Neutrophil (primary cell): ENCODE results near the gene CDH20.

ENCODE experiments used
- H3K27ac ChIP-seq: fragments of 200-600 bp; sonication (generic); 2 replicates; pipeline ENCODE4 v1.5.1; 2016; ENCODE audit warnings: mild to moderate bottlenecking, moderate library complexity
- H3K27me3 ChIP-seq: fragments of 200-600 bp; sonication (generic); 2 replicates; pipeline ENCODE4 v1.6.0; 2016; ENCODE audit warnings: mild to moderate bottlenecking
- H3K36me3 ChIP-seq: fragments of 200-600 bp; sonication (generic); 2 replicates; pipeline ENCODE4 v1.5.1; 2017
- H3K4me1 ChIP-seq, 2 experiments: fragments of 200-600 bp in 1 of 2; sonication (generic) in 1 of 2; 1 replicate in 1 of 2; 2 replicates in 1 of 2; pipeline versions ENCODE4 v1.5.1 to v1.6.1; 2013 to 2016; ENCODE audit warnings: low read depth in 1 of 2, low read length in 1 of 2, mild to moderate bottlenecking in 1 of 2, moderate library complexity in 1 of 2; ENCODE audit not compliant: control insufficient read depth in 1 of 2, insufficient read depth in 1 of 2
- H3K4me3 ChIP-seq, 2 experiments: fragments of 200-600 bp in 1 of 2; sonication (generic) in 1 of 2; 1 replicate in 1 of 2; 2 replicates in 1 of 2; pipeline ENCODE4 v1.5.1; 2013 to 2016; ENCODE audit warnings: low read depth in 1 of 2, low read length in 1 of 2, mild to moderate bottlenecking in 1 of 2, moderate library complexity in 1 of 2
- H3K9me3 ChIP-seq: fragments of 200-600 bp; sonication (generic); 2 replicates; pipeline ENCODE4 v1.5.1; 2016
- TF ChIP-seq, protein P1 (sequence below): fragments of 200-600 bp; sonication (generic); IDR thresholded peaks from 2 replicates; pipeline ENCODE4 v1.5.1; 2016; ENCODE audit warnings: antibody characterized with exemption

Gene CDH20

GRCh38 chr18:61435064-61435652, 101.9 kb downstream of the CDH20 start:
- TF ChIP-seq, protein P1, sequence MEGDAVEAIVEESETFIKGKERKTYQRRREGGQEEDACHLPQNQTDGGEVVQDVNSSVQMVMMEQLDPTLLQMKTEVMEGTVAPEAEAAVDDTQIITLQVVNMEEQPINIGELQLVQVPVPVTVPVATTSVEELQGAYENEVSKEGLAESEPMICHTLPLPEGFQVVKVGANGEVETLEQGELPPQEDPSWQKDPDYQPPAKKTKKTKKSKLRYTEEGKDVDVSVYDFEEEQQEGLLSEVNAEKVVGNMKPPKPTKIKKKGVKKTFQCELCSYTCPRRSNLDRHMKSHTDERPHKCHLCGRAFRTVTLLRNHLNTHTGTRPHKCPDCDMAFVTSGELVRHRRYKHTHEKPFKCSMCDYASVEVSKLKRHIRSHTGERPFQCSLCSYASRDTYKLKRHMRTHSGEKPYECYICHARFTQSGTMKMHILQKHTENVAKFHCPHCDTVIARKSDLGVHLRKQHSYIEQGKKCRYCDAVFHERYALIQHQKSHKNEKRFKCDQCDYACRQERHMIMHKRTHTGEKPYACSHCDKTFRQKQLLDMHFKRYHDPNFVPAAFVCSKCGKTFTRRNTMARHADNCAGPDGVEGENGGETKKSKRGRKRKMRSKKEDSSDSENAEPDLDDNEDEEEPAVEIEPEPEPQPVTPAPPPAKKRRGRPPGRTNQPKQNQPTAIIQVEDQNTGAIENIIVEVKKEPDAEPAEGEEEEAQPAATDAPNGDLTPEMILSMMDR, result no peak
- Histone ChIP-seq H3K9me3 (no peaks in the 10 kb centered on the region), H3K36me3 (no peaks in the 10 kb centered on the region), H3K4me1 (no peaks in the 10 kb centered on the region), H3K4me3 (no peak overlapping the region), H3K27me3 (no peaks in the 10 kb centered on the region), H3K27ac (no peak overlapping the region)

DNA sequence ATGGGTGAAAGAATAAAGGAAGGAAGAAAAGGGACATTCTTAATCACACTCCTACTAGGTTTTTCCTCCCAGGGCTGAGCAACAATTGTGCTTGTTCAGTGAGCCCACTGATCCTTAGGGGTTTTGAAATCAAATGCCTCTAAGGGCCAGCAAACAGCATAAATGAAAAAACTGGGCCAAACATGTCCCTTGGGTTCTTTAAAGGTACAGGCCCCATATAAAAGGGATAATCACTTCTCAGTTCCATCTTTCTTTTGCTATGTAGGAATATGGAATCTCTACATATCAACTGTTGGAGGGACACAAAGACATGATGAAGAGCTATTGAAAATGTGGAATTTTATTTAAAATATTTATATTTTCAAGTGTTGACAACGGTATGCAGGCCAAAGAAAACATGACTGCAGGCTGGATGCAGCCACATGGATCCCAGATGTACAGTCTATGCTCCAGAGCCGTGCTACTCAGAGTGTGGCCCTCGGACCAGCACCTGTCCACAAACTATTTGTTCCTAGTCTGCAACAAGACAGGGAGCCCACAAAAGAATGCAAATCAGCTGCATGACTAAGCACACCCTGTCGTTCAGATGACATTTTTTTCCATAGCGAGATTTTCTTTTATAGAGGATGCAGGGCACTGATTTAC, 110.0 kb downstream of the CDH20 start:
- Histone ChIP-seq H3K4me1 (no peaks in the 10 kb centered on the region), H3K27me3 (no peaks in the 10 kb centered on the region), H3K27ac (no peak overlapping the region), H3K4me3 (no peak overlapping the region), H3K36me3 (no peaks in the 10 kb centered on the region), H3K9me3 (no peaks in the 10 kb centered on the region)
- TF ChIP-seq, protein P1, result no peak

GRCh38 chr18:61448316-61448715, 115.1 kb downstream of the CDH20 start:
- no peak overlapping the region for H3K27ac ChIP-seq
- TF ChIP-seq, protein P1, result no peak
- no peaks in the 10 kb centered on the region for H3K4me1 ChIP-seq
- no peak overlapping the region for H3K4me3 ChIP-seq
- no peaks in the 10 kb centered on the region for H3K36me3 ChIP-seq
- no peaks in the 10 kb centered on the region for H3K27me3 ChIP-seq
- H3K9me3 ChIP-seq, result no peaks in the 10 kb centered on the region

DNA sequence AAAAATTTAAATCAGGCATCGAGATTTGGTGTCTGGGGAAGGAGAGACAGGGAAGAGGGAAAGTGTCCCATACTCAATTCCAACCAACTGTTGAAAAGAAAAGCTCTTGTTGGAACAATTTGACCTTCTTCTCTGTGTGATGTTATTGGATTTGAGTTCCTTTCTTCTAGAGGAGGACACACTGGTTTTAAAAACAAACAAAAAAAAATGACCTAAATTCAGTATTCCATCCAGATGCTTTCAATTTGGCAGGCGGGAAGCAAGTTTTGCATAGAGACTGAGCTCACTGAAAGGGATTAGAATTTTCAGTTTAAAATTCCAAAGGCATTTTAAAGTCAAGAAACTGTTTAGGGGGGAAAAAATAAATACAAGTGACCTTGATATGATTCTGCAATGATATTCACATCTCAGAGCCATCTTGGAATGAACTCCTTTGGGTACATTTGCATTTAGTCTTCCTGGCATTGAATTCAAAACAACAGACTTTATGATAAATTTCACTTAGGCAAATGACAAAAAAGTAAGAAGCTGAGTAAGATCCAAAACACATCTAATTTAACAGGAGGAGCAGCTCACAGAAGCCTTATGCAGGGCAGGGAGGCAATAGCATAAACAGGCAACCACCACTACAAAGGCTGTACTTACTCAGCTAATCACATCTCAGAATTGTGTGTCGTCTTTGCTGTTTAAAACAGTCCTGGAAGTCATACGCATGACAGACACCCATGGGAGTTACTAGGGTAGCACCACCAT, 126.8 kb downstream of the CDH20 start:
- Histone ChIP-seq H3K4me3 (no peak overlapping the region), H3K27ac (no peak overlapping the region), H3K36me3 (no peaks in the 10 kb centered on the region), H3K27me3 (no peaks in the 10 kb centered on the region), H3K9me3 (no peaks in the 10 kb centered on the region), H3K4me1 (no peaks in the 10 kb centered on the region)
- TF ChIP-seq, protein P1, result no peak

- no peaks in the 10 kb centered on the region for H3K9me3 ChIP-seq
- H3K27ac ChIP-seq, result no peak overlapping the region
- no peaks in the 10 kb centered on the region for H3K4me1 ChIP-seq
- no peaks in the 10 kb centered on the region for H3K36me3 ChIP-seq
- H3K27me3 ChIP-seq, result no peaks in the 10 kb centered on the region
- H3K4me3 ChIP-seq, result no peak overlapping the region
- TF ChIP-seq, protein P1, result no peak
Measured at GRCh38 chr18:61464551-61465142, 131.4 kb downstream of the CDH20 start.
